Measurements from ENCODE around the gene ZBED3. TPM values are rescaled to one million over a fixed set of nuclear protein-coding genes. Genes with fewer than 3 reads are reported as not detected.

Gene ZBED3
- total RNA-seq, 1 experiment from 2014 or later: 7.0 TPM

- no peaks in the 10 kb centered on the region for H3K4me1 Mint-ChIP-seq
- peaks cover 44% of the 10 kb centered on the region for H3K36me3 Mint-ChIP-seq
- no peak overlapping the region for H3K4me3 Mint-ChIP-seq
- CTCF ChIA-PET: no interaction called here
- POLR2A ChIA-PET: no interaction called here
- H3K27ac Mint-ChIP-seq: no peak overlapping the region
- TF ChIP-seq ATF1 (CRISPR knock-in tag; IDR thresholded peaks at IDR 0.05) (no peak), ZNF416 (CRISPR knock-in tag; IDR thresholded peaks at IDR 0.05) (no peak), STAT6 (CRISPR knock-in tag; conservative IDR thresholded peaks at IDR 0.05; ENCODE audit: low read depth) (no peak), ZNF396 (CRISPR knock-in tag; IDR thresholded peaks at IDR 0.05; ENCODE audit: borderline replicate concordance) (no peak), ZNF512 (CRISPR knock-in tag; IDR thresholded peaks at IDR 0.05; ENCODE audit: borderline replicate concordance) (no peak), NR3C1 (CRISPR knock-in tag; conservative IDR thresholded peaks at IDR 0.05; ENCODE audit: low read depth) (no peak), ATF6 (CRISPR knock-in tag; IDR thresholded peaks at IDR 0.05) (no peak)
- DNase-seq (ENCODE audit: low spot score) (no peak), ATAC-seq (no peak)
- peaks cover 7% of the 10 kb centered on the region; the same call in 1 of the 2 replicates for H3K9me3 Mint-ChIP-seq
- H3K27me3 Mint-ChIP-seq (ENCODE audit: low read depth): no peaks in the 10 kb centered on the region
These were observed 40.5 kb downstream of the ZBED3 start for GRCh38 chr5:77046416-77047073.

- H3K9me3 Mint-ChIP-seq: peaks cover 5% of the 10 kb centered on the region
- no peak overlapping the region for H3K4me3 Mint-ChIP-seq
- ATAC-seq (no peak), DNase-seq (ENCODE audit: low spot score) (no peak)
- no peak overlapping the region for H3K27ac Mint-ChIP-seq
- ChIA-PET CTCF (no interaction called here), POLR2A (no interaction called here)
- peaks cover 5% of the 10 kb centered on the region; the same call in 1 of the 2 replicates for H3K27me3 Mint-ChIP-seq (ENCODE audit: low read depth)
- peaks cover 51% of the 10 kb centered on the region for H3K36me3 Mint-ChIP-seq
- H3K4me1 Mint-ChIP-seq: peaks cover 6% of the 10 kb centered on the region
- TF ChIP-seq ERG (CRISPR knock-in tag; IDR thresholded peaks at IDR 0.05): no peak
These were observed 51.1 kb downstream of the ZBED3 start for GRCh38 chr5:77035950-77036349.

- ChIA-PET POLR2A (no interaction called here), CTCF (no interaction called here)
- Mint-ChIP-seq H3K27me3 (ENCODE audit: low read depth) (peaks cover 25% of the 10 kb centered on the region), H3K27ac (no peak overlapping the region), H3K4me3 (no peak overlapping the region), H3K9me3 (peaks cover 20% of the 10 kb centered on the region), H3K36me3 (peaks cover 51% of the 10 kb centered on the region), H3K4me1 (peaks cover 9% of the 10 kb centered on the region)
- no peak for ATAC-seq
- no peak for DNase-seq (ENCODE audit: low spot score)
- TF ChIP-seq SP1 (CRISPR knock-in tag; conservative IDR thresholded peaks at IDR 0.05) (no peak), KAT7 (CRISPR knock-in tag; IDR thresholded peaks at IDR 0.05; ENCODE audit: borderline replicate concordance) (no peak), ZNF281 (CRISPR knock-in tag; IDR thresholded peaks at IDR 0.05) (no peak), ZNF671 (CRISPR knock-in tag; IDR thresholded peaks at IDR 0.05) (no peak), E2F5 (CRISPR knock-in tag; IDR thresholded peaks at IDR 0.05) (no peak), STAT6 (CRISPR knock-in tag; conservative IDR thresholded peaks at IDR 0.05; ENCODE audit: low read depth) (no peak), E2F1 (CRISPR knock-in tag; IDR thresholded peaks at IDR 0.05) (no peak), ZNF219 (CRISPR knock-in tag; IDR thresholded peaks at IDR 0.05; ENCODE audit: borderline replicate concordance) (no peak)
These were observed 53.7 kb downstream of the ZBED3 start for GRCh38 chr5:77033338-77033737.
